ENCODE measurements around the gene METTL17.

GRCh38 chr14:21016413-21017190 is 26.8 kb downstream of the METTL17 start:
- no peak for TF ChIP-seq CTCF (IDR thresholded peaks at IDR 0.05)
- TF ChIP-seq ZFX (IDR thresholded peaks at IDR 0.05; ENCODE audit: borderline replicate concordance): no peak

All from 22Rv1 (cell line).